SK-N-SH treated with all-trans-retinoic acid at 6 μM for 48 hours (cell line): ENCODE results near the gene CYBC1.

Source experiments
- ARNTL ChIP-seq: fragments of 450-650 bp; formaldehyde crosslinking; IDR thresholded peaks from 2 replicates; pipeline ENCODE4 v1.5.0; 2020; ENCODE audit warnings: low read depth, mild to moderate bottlenecking, moderate library complexity, borderline replicate concordance
- BACH2 ChIP-seq: fragments of 250-450 bp; sonication (Bioruptor Pico); IDR thresholded peaks from 2 replicates; pipeline ENCODE4 v1.9.0; 2021; ENCODE audit warnings: mild to moderate bottlenecking, borderline replicate concordance
- ESRRG ChIP-seq: fragments of 250-450 bp; sonication (Bioruptor Pico); IDR thresholded peaks from 2 replicates; pipeline ENCODE4 v1.6.1; 2021; ENCODE audit warnings: mild to moderate bottlenecking
- GLIS3 ChIP-seq: fragments of 250-450 bp; sonication (Bioruptor Pico); IDR thresholded peaks from 2 replicates; pipeline ENCODE4 v1.5.0; 2020; ENCODE audit warnings: mild to moderate bottlenecking, moderate library complexity
- ISL1 ChIP-seq: fragments of 250-450 bp; sonication (Bioruptor Pico); IDR thresholded peaks from 2 replicates; pipeline ENCODE4 v2.1.2; 2022; ENCODE audit warnings: mild to moderate bottlenecking, moderate library complexity
- OSR1 ChIP-seq: fragments of 250-450 bp; sonication (Bioruptor Pico); IDR thresholded peaks from 2 replicates; pipeline ENCODE4 v1.8.0; 2022; ENCODE audit warnings: moderate library complexity, mild to moderate bottlenecking, inconsistent platforms
- PPARA ChIP-seq: fragments of 250-450 bp; sonication (Bioruptor Pico); IDR thresholded peaks from 2 replicates; pipeline ENCODE4 v1.5.0; 2020; ENCODE audit warnings: mild to moderate bottlenecking, borderline replicate concordance
- RARB ChIP-seq: fragments of 250-450 bp; sonication (Bioruptor Pico); IDR thresholded peaks from 2 replicates; pipeline ENCODE4 v1.8.0; 2021; ENCODE audit warnings: mild to moderate bottlenecking, moderate library complexity
- TCF4 ChIP-seq: fragments of 250-450 bp; sonication (Bioruptor Pico); IDR thresholded peaks from 2 replicates; pipeline ENCODE4 v1.8.0; 2021; ENCODE audit warnings: mild to moderate bottlenecking, moderate library complexity, borderline replicate concordance
- ZFP3 ChIP-seq: fragments of 250-450 bp; sonication (Bioruptor Pico); IDR thresholded peaks from 2 replicates; pipeline ENCODE4 v1.5.0; 2020; ENCODE audit warnings: mild to moderate bottlenecking, moderate library complexity
- TF ChIP-seq, protein P1 (sequence below): fragments of 250-450 bp; sonication (Bioruptor Pico); IDR thresholded peaks from 2 replicates; pipeline ENCODE4 v1.5.1; 2020; ENCODE audit warnings: low read depth, mild to moderate bottlenecking, moderate library complexity
- TF ChIP-seq, protein P2 (sequence below): fragments of 250-450 bp; sonication (Bioruptor Pico); IDR thresholded peaks from 2 replicates; pipeline ENCODE4 v1.8.0; 2020; ENCODE audit warnings: mild to moderate bottlenecking, moderate library complexity, borderline replicate concordance
- TF ChIP-seq, protein P3 (sequence below): fragments of 250-450 bp; sonication (Bioruptor Pico); IDR thresholded peaks from 2 replicates; pipeline ENCODE4 v1.5.1; 2021; ENCODE audit warnings: mild to moderate bottlenecking, moderate library complexity

DNA sequence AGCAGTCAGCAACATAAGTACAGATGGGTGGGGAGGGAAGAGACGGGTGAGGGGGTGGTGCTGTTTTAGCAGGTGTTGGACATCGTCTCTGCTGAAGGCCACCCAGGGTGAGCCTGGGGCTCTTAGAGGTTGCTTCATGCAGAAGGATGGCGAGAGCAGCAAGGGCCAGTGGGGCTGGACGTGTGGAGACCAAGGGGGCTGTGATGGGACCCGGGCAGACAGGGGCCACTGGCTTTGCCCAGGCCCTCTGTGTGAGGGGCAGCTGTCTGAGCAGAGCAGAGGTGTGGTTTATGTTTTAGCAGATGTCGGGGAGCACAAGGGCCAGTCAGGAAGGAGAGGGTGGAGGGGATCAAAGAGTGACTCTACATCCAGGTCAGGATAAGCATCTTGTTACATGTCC is 12.8 kb upstream of the CYBC1 start:
- TF ChIP-seq OSR1 (CRISPR knock-in tag) (no peak), BACH2 (no peak), ISL1 (CRISPR knock-in tag) (no peak), ARNTL (CRISPR knock-in tag) (no peak), GLIS3 (no peak), TCF4 (no peak), PPARA (CRISPR knock-in tag) (no peak), RARB (CRISPR knock-in tag) (no peak), ESRRG (CRISPR knock-in tag) (no peak), ZFP3 (CRISPR knock-in tag) (no peak)
- TF ChIP-seq, protein P1, sequence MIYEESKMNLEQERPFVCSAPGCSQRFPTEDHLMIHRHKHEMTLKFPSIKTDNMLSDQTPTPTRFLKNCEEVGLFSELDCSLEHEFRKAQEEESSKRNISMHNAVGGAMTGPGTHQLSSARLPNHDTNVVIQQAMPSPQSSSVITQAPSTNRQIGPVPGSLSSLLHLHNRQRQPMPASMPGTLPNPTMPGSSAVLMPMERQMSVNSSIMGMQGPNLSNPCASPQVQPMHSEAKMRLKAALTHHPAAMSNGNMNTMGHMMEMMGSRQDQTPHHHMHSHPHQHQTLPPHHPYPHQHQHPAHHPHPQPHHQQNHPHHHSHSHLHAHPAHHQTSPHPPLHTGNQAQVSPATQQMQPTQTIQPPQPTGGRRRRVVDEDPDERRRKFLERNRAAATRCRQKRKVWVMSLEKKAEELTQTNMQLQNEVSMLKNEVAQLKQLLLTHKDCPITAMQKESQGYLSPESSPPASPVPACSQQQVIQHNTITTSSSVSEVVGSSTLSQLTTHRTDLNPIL (CRISPR knock-in tag), result no peak
- TF ChIP-seq, protein P2, sequence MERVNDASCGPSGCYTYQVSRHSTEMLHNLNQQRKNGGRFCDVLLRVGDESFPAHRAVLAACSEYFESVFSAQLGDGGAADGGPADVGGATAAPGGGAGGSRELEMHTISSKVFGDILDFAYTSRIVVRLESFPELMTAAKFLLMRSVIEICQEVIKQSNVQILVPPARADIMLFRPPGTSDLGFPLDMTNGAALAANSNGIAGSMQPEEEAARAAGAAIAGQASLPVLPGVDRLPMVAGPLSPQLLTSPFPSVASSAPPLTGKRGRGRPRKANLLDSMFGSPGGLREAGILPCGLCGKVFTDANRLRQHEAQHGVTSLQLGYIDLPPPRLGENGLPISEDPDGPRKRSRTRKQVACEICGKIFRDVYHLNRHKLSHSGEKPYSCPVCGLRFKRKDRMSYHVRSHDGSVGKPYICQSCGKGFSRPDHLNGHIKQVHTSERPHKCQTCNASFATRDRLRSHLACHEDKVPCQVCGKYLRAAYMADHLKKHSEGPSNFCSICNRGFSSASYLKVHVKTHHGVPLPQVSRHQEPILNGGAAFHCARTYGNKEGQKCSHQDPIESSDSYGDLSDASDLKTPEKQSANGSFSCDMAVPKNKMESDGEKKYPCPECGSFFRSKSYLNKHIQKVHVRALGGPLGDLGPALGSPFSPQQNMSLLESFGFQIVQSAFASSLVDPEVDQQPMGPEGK (CRISPR knock-in tag), result no peak
- TF ChIP-seq, protein P3, sequence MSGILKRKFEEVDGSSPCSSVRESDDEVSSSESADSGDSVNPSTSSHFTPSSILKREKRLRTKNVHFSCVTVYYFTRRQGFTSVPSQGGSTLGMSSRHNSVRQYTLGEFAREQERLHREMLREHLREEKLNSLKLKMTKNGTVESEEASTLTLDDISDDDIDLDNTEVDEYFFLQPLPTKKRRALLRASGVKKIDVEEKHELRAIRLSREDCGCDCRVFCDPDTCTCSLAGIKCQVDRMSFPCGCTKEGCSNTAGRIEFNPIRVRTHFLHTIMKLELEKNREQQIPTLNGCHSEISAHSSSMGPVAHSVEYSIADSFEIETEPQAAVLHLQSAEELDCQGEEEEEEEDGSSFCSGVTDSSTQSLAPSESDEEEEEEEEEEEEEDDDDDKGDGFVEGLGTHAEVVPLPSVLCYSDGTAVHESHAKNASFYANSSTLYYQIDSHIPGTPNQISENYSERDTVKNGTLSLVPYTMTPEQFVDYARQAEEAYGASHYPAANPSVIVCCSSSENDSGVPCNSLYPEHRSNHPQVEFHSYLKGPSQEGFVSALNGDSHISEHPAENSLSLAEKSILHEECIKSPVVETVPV (CRISPR knock-in tag), result no peak
